ENCODE results near the gene GLIPR1L2.
"Not testable (repeated sequence)": the region's sequence is repeated elsewhere in the genome, so short reads cannot be mapped to it uniquely, and the experiment has no call there.

Gene GLIPR1L2

DNA sequence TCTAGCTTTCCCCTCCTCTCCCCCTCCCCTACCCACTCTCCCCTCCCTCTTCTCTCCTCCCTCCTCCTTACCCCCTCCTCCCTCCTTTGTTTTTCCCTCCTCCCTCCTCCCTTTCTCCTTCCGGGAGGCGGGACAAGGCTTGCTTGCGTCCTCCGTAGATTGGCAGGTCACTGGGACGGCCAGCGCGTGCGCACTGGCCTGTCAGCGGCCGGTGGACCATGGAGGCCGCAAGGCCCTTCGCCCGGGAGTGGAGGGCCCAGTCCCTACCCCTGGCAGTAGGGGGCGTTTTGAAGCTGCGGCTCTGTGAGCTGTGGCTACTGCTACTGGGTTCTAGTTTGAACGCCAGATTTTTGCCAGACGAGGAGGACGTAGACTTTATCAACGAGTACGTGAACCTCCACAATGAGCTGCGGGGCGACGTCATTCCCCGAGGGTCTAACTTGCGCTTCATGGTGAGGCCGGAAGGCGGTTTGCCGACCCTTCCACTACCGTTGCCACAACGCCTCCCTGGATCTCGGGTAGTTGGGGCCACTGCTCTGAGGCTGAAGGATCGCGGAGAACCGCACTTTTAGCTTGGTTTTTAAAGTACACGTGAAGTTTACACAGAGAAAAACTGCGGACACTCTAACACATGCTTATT, at the start of gene GLIPR1L2:
TSS of gene GLIPR1L2 (plus strand) at position 191 of the 640 bp plus-strand sequence. CDS start at position 219, 28 bp downstream.
- peak; percentile 95 for DNase-seq

DNA sequence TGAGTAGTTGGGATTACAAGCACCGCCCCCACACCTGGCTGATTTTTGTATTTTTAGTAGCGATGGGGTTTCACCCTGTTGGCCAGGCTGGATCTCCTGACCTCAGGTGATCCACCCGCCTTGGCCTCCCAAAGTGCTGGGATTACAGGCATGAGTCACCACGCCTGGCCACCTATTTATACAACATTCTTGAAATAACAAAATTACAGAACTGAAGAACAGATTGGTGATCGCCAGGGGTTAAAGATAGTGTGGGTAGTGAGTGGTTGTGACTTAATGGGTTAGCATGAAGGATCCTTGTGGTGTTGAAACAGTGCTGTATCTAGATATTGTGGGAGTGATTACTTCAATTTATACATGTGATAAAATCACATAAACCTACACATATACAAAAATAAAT, 49.0 kb upstream of the GLIPR1L2 start:
- DNase-seq: no peak

- DNase-seq: no peak
Observed at GRCh38 chr12:75345531-75345930, 45.4 kb upstream of the GLIPR1L2 start.

GRCh38 chr12:75346215-75346614, 44.7 kb upstream of the GLIPR1L2 start:
- DNase-seq: not testable (repeated sequence)

DNA sequence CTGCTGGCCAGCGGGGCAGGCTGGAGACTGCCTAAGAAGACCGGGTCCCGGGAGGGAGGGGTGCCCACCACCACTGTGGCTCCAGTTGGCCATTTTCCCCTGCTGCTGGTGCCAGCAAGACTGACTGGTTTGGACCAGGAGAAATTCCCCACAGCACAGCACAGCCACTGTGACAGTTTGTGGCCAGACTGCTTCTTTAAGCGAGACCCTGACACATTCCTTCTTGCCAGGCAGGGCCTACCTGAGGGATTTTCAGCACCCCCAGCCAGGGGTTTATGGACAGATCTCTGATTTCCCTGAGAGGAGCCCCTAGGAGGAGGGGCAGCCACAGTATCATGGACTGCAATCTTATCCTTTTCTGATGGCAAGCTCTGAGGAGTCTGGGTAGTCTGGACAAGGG, 40.9 kb upstream of the GLIPR1L2 start:
- no peak for DNase-seq

DNA sequence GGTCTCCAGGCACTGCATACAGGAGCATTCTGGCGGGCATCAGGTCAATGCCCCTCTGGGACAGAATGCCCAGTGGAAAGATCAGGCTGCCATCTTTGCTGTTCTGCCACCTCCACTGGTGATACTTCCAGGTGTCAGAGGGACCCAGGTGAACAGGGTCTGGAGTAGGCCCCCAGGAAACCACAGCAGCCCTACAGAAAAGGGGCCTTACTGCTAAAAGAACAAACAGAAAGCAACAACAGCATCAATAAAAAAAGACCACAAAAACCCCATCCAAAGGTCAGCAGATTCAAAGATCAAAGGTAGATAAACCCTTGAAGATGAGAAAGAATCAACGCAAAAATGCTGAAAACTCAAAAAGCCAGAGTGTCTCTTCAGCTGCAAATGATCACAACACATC, 40.5 kb upstream of the GLIPR1L2 start:
- no peak for DNase-seq

- DNase-seq: no peak
Observed at GRCh38 chr12:75354011-75354410, 36.9 kb upstream of the GLIPR1L2 start.

DNA sequence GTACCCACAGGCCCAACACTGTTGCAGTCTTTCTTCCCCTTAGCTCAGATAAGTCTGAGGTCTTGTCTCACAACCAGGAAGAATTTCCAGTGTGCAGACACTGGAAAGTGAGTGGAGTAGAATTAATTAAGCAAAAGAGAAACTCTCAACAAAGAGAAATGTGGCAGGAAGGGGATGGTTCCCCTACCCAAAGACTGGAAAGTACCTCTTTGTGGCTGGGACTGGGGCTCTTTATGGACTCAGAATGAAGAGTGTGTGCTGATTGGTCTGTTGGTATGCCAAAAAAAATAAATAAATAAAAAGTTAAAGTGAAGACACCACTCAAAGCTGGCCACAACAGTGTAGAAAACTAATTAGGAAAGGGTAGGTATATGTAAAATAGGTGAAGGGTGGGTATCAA, 30.0 kb upstream of the GLIPR1L2 start:
- DNase-seq: no peak

- no peak for DNase-seq
Observed at GRCh38 chr12:75361408-75361807, 29.5 kb upstream of the GLIPR1L2 start.

DNA sequence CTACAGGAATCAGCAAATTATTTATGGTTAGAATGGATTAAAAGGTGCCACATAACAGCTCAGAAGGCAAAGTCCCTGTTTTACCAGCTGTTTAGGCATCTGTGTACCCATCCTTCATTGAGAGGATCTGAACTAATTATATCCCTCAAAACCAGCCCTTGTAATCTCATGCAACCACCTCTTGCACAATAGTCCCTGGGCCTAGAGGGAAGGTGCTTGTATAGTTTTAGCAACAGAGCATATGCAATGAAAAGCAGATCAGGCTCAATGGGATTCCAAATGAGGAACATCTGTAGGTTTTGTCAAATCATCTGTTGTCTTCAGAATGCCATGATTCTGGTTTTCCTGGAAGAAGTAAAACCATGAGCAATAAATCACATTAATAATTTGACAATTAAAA, 26.0 kb upstream of the GLIPR1L2 start:
- no peak for DNase-seq

GRCh38 chr12:75366629-75367028, 24.3 kb upstream of the GLIPR1L2 start:
- no peak for DNase-seq

GRCh38 chr12:75374971-75375370, 15.9 kb upstream of the GLIPR1L2 start:
- no peak for DNase-seq

GRCh38 chr12:75378354-75378753, 12.5 kb upstream of the GLIPR1L2 start:
- no peak for DNase-seq

- no peak for DNase-seq
Observed at GRCh38 chr12:75389061-75389460, 1.8 kb upstream of the GLIPR1L2 start.

DNA sequence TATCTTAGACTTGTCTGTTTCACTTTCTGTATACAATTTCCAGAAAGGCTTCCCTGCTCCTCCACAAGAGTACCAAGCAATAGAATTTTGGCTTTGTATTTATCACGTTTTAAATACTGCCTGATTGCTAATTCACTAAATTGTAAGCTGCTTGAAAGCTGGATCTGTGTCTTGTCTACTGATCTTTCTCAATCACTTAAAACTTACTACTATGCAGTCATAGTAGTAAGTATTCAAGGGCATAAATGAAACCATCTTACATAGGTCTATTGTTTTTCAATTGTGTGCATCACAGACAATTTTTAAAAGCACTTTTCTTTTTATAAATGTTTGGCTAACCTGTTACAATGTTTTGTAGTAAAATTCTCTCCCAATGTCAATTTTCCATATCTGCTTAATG, 1.2 kb upstream of the GLIPR1L2 start:
- no peak for DNase-seq

DNA sequence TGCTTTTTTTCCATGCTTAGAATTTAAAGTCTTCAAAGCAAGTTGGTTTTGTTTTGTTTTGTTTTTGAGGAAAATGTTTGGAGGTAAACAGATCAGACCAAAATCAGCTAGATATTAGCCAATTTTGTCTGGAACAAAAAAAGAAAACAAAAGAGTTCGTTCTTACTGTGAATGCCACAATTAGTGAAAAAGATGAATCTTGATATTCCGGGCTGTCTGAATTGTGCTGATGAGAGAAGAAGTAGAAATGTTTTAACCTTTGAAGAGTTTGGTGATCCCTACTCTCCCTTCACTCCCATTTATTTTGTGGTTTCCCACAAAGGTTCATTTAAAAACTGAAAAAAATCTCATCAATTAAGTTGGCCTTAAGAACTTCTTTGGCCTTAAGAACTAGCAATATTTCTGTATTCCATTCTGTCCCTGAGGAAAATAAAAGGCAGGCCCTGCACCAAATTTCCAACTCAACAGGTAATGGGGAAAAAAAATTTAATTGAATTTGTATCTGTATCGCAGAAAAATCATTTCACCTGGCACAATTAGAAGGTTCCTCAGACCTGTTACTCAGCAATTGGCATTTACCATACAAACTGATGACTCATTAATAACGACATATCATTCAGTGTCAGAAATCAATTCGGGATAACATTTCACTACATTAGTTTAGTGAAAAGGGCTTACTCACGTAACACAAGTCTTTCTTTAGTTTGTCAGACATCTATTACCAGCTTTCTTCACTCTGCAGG, 562 bp upstream of the GLIPR1L2 start:
- DNase-seq: no peak

- DNase-seq: no peak
Observed at GRCh38 chr12:75404231-75404630, 13.3 kb downstream of the GLIPR1L2 start.

- DNase-seq: no peak
Observed at GRCh38 chr12:75407683-75408082, 16.8 kb downstream of the GLIPR1L2 start.

- no peak for DNase-seq
Observed at GRCh38 chr12:75409830-75410229, 18.9 kb downstream of the GLIPR1L2 start.

DNA sequence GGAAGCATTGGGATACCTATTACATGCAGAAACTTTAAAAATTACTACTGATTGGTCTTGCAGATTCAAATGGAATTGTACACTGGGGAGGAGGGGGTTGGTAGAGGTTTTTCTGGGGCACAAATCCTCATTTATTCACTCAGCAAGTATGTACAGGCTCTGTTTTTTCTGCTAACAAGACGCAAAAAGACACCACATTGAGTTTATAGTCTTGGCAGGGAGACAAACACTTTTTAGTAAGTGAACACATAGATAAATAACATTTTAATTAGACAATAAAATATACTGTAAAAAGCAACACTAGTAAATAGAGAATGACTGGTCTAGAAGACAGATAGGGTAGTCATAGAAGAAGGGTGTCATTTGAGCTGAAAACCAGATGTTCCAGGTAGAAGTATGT, 23.8 kb downstream of the GLIPR1L2 start:
- DNase-seq: no peak

DNA sequence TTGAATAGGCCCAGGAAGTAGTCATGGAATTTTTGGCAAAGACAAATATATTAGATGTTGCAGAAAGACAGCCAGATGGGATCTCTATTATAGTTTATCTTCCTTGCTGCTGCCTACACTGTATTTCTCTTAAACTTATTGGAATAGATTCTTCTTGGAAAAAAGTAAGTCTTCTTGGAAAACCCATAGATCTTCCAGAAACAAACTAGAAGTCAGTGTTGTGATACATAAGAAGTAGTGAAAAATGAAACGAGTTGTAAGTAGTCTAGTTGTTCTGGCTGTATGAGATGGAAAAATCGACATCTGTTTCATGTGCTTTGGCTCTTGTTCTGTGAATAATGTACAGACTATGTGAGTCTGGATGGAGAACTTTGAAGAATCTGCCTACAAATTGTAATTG, 29.0 kb downstream of the GLIPR1L2 start:
- no peak for DNase-seq

GRCh38 chr12:75427491-75427890, 36.6 kb downstream of the GLIPR1L2 start:
- DNase-seq: no peak

DNA sequence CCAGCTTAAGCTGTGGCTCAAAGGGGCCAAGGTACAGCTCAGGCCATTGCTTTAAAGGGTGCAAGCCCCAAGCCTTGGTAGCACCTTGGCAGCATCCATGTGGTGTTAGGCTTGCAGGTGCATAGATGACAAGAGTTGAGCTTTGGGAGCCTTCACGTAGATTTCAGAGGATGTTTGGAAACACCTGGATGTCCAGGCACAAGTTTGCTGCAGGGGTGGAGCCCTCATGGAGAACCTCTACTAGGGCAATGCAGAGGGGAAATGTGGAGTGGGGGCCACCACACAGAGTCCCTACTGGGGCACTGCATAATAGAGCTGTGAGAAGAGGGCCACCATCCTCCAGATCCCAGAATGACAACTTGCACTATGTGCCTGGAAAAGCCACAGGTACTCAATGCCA, 37.9 kb downstream of the GLIPR1L2 start:
- DNase-seq: no peak

- DNase-seq: no peak
Observed at GRCh38 chr12:75432924-75433323, 42.0 kb downstream of the GLIPR1L2 start.

- no peak for DNase-seq
Observed at GRCh38 chr12:75437564-75437963, 46.7 kb downstream of the GLIPR1L2 start.

Measured in NCI-H446 treated with DMSO at 0.1 percent for 48 hours (cell line).